SK-N-SH (cell line): ENCODE data around the gene LYSMD3.

Experiments
- CHD2 ChIP-seq: fragments of 150-350 bp; IDR thresholded peaks from 2 replicates; pipeline ENCODE4 v1.6.1; 2018; ENCODE audit warnings: low read length; ENCODE audit not compliant: partially characterized antibody
- ELF1 ChIP-seq: IDR thresholded peaks from 2 replicates; pipeline ENCODE4 v1.4.0; 2012
- EP300 ChIP-seq, 2 experiments: IDR thresholded peaks; 2 replicates each; pipeline versions ENCODE4 v1.4.0 to v1.6.1; 2012; ENCODE audit warnings: borderline replicate concordance in 1 of 2, low read depth in 1 of 2, low read length in 1 of 2
- EZH2phosphoT487 ChIP-seq: fragments of 200-600 bp; sonication (generic); IDR thresholded peaks from 2 replicates; pipeline ENCODE4 v1.6.1; 2017; ENCODE audit warnings: low read depth, mixed run types, mild to moderate bottlenecking, antibody characterized with exemption, moderate library complexity, borderline replicate concordance
- GABPA ChIP-seq: IDR thresholded peaks from 2 replicates; pipeline ENCODE4 v1.4.0; 2012; ENCODE audit warnings: low read depth, mild to moderate bottlenecking
- GATA2 ChIP-seq: sonication (generic); formaldehyde crosslinking; IDR thresholded peaks from 2 replicates; pipeline ENCODE4 v1.5.0; 2020; ENCODE audit warnings: mild to moderate bottlenecking, missing genetic modification reagents
- JUND ChIP-seq: IDR thresholded peaks from 2 replicates; pipeline ENCODE4 v1.4.0; 2012
- RFX5 ChIP-seq: IDR thresholded peaks from 2 replicates; pipeline ENCODE4 v1.6.1; 2012; ENCODE audit warnings: mild to moderate bottlenecking, improper control_type of control experiment, low read length
- TCF12 ChIP-seq: IDR thresholded peaks from 2 replicates; pipeline ENCODE4 v1.4.0; 2012
- YY1 ChIP-seq: IDR thresholded peaks from 2 replicates; pipeline ENCODE4 v1.4.0; 2012; ENCODE audit warnings: low read depth, mild to moderate bottlenecking
- TF ChIP-seq, protein P1 (sequence below): IDR thresholded peaks from 2 replicates; pipeline ENCODE4 v1.6.1; 2012; ENCODE audit warnings: mild to moderate bottlenecking, low read depth, low read length, moderate library complexity
- TF ChIP-seq, protein P2 (sequence below): fragments of 200-600 bp; sonication (generic); IDR thresholded peaks from 2 replicates; pipeline ENCODE4 v1.6.1; 2017; ENCODE audit warnings: antibody characterized with exemption, mild to moderate bottlenecking, moderate library complexity
- TF ChIP-seq, protein P3 (sequence below): IDR thresholded peaks from 2 replicates; pipeline ENCODE4 v1.4.0; 2012; ENCODE audit warnings: low read depth
- TF ChIP-seq, protein P4 (sequence below): fragments of 150-350 bp; IDR thresholded peaks from 2 replicates; pipeline ENCODE4 v1.6.1; 2017; ENCODE audit warnings: antibody characterized with exemption, low read length, low read depth, borderline replicate concordance

DNA sequence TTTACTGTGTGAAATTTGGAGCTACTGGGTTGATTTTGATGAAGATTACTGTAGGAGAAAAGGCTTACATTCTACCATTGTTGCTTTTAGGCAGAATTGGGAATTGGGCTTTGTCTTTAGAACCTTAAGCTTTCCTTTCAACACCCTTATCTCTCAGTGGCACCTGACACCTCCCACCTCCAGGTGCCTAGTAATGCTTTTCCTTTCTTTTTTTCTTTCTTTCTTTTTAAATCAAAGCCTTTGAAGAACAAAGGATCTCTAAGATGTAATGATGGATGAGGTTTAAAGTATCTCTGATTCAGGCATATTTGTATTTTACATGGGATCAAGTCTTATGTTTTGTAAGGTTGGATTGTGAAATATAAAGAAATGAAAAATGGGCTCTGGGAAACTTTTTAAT lies 26.3 kb upstream of the LYSMD3 start:
- TF ChIP-seq, protein P1, sequence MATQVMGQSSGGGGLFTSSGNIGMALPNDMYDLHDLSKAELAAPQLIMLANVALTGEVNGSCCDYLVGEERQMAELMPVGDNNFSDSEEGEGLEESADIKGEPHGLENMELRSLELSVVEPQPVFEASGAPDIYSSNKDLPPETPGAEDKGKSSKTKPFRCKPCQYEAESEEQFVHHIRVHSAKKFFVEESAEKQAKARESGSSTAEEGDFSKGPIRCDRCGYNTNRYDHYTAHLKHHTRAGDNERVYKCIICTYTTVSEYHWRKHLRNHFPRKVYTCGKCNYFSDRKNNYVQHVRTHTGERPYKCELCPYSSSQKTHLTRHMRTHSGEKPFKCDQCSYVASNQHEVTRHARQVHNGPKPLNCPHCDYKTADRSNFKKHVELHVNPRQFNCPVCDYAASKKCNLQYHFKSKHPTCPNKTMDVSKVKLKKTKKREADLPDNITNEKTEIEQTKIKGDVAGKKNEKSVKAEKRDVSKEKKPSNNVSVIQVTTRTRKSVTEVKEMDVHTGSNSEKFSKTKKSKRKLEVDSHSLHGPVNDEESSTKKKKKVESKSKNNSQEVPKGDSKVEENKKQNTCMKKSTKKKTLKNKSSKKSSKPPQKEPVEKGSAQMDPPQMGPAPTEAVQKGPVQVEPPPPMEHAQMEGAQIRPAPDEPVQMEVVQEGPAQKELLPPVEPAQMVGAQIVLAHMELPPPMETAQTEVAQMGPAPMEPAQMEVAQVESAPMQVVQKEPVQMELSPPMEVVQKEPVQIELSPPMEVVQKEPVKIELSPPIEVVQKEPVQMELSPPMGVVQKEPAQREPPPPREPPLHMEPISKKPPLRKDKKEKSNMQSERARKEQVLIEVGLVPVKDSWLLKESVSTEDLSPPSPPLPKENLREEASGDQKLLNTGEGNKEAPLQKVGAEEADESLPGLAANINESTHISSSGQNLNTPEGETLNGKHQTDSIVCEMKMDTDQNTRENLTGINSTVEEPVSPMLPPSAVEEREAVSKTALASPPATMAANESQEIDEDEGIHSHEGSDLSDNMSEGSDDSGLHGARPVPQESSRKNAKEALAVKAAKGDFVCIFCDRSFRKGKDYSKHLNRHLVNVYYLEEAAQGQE = no peak
- TF ChIP-seq, protein P2, sequence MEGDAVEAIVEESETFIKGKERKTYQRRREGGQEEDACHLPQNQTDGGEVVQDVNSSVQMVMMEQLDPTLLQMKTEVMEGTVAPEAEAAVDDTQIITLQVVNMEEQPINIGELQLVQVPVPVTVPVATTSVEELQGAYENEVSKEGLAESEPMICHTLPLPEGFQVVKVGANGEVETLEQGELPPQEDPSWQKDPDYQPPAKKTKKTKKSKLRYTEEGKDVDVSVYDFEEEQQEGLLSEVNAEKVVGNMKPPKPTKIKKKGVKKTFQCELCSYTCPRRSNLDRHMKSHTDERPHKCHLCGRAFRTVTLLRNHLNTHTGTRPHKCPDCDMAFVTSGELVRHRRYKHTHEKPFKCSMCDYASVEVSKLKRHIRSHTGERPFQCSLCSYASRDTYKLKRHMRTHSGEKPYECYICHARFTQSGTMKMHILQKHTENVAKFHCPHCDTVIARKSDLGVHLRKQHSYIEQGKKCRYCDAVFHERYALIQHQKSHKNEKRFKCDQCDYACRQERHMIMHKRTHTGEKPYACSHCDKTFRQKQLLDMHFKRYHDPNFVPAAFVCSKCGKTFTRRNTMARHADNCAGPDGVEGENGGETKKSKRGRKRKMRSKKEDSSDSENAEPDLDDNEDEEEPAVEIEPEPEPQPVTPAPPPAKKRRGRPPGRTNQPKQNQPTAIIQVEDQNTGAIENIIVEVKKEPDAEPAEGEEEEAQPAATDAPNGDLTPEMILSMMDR = no peak
- no peak for TF ChIP-seq TCF12
- no peak for TF ChIP-seq EP300 (IDR thresholded peaks at IDR 0.05; ENCODE audit: borderline replicate concordance in 1 of 2, low read depth in 1 of 2, low read length in 1 of 2)
- TF ChIP-seq YY1 = no peak
- TF ChIP-seq JUND = no peak
- TF ChIP-seq, protein P3, sequence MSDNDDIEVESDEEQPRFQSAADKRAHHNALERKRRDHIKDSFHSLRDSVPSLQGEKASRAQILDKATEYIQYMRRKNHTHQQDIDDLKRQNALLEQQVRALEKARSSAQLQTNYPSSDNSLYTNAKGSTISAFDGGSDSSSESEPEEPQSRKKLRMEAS = no peak
- no peak for TF ChIP-seq EZH2phosphoT487
- no peak for TF ChIP-seq GABPA
- TF ChIP-seq RFX5 = no peak
- no peak for TF ChIP-seq ELF1
- TF ChIP-seq CHD2 = no peak
- TF ChIP-seq, protein P4, sequence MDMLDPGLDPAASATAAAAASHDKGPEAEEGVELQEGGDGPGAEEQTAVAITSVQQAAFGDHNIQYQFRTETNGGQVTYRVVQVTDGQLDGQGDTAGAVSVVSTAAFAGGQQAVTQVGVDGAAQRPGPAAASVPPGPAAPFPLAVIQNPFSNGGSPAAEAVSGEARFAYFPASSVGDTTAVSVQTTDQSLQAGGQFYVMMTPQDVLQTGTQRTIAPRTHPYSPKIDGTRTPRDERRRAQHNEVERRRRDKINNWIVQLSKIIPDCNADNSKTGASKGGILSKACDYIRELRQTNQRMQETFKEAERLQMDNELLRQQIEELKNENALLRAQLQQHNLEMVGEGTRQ = no peak
- TF ChIP-seq GATA2 (CRISPR knock-in tag) = no peak
